Nephron progenitor cell (in vitro differentiated cells): Measurements from ENCODE around the gene PIK3C2G.

Source experiments
- DNase-seq: peaks from one replicate; pipeline ENCODE4 v3.0.0; 2021
- H3K27ac Mint-ChIP-seq: 2 replicates; pipeline ENCODE4 v1.8.0; 2021; ENCODE audit warnings: mild to moderate bottlenecking, moderate library complexity, mixed read lengths
- H3K27me3 Mint-ChIP-seq: 2 replicates; pipeline ENCODE4 v1.8.0; 2021; ENCODE audit warnings: mild to moderate bottlenecking, low read depth, mixed read lengths; ENCODE audit not compliant: poor library complexity
- H3K36me3 Mint-ChIP-seq: 2 replicates; pipeline ENCODE4 v1.8.0; 2021; ENCODE audit warnings: low read depth, mixed read lengths
- H3K4me1 Mint-ChIP-seq: 2 replicates; pipeline ENCODE4 v1.8.0; 2021; ENCODE audit warnings: mixed read lengths
- H3K4me3 Mint-ChIP-seq: 2 replicates; pipeline ENCODE4 v1.8.0; 2021; ENCODE audit warnings: mild to moderate bottlenecking, moderate library complexity, mixed read lengths
- H3K9me3 Mint-ChIP-seq: 2 replicates; pipeline ENCODE4 v1.8.0; 2021; ENCODE audit warnings: mild to moderate bottlenecking, moderate library complexity, mixed read lengths
- TF ChIP-seq, protein P1 (sequence below): fragments of 200-600 bp; sonication (generic); IDR thresholded peaks from 2 replicates; pipeline ENCODE4 v1.5.0; 2021; ENCODE audit warnings: antibody characterized with exemption

The PIK3C2G gene

DNA sequence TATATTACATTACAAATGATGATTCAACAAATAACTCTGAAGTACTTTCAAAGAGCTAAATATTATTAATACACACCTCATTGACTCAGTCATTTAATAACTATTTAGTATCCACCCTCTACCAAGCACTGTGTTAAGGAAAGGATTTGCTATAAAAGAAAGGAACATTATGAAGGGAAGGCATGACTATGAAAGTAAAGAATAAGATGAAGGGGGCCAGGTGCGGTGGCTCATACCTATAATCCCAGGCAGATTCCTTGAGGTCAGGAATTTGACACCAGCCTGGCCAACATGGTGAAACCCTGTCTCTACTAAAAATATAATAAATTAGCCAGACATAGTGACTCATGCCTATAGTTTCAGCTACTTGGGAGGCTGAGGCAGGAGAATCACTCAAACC lies 368.6 kb downstream of the PIK3C2G start:
- TF ChIP-seq, protein P1, sequence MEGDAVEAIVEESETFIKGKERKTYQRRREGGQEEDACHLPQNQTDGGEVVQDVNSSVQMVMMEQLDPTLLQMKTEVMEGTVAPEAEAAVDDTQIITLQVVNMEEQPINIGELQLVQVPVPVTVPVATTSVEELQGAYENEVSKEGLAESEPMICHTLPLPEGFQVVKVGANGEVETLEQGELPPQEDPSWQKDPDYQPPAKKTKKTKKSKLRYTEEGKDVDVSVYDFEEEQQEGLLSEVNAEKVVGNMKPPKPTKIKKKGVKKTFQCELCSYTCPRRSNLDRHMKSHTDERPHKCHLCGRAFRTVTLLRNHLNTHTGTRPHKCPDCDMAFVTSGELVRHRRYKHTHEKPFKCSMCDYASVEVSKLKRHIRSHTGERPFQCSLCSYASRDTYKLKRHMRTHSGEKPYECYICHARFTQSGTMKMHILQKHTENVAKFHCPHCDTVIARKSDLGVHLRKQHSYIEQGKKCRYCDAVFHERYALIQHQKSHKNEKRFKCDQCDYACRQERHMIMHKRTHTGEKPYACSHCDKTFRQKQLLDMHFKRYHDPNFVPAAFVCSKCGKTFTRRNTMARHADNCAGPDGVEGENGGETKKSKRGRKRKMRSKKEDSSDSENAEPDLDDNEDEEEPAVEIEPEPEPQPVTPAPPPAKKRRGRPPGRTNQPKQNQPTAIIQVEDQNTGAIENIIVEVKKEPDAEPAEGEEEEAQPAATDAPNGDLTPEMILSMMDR, result no peak
- Mint-ChIP-seq H3K4me1 (no peaks in the 10 kb centered on the region), H3K27me3 (peaks cover 3% of the 10 kb centered on the region), H3K36me3 (no peaks in the 10 kb centered on the region), H3K9me3 (peaks cover 8% of the 10 kb centered on the region), H3K4me3 (no peak overlapping the region), H3K27ac (no peak overlapping the region)
- DNase-seq, result no peak

DNA sequence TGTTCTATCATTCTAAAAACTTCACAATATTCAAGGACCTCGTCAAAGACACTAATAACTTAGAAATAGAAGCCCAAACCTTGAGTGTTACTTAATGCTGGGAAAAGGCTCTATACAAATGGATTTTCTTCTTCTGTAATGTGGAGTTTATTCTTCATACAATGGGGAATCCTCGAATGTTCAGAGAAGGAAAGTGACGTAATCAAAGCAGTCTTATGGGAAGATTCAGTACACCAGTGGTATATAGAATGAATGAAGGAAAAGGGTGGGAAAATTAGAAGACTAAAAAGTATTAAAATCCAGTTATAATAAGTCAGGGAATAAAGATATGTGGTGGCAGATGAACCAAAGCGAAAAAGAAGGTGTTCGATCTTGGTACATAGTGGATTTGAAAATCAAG lies 370.0 kb downstream of the PIK3C2G start:
- Mint-ChIP-seq H3K4me1 (no peaks in the 10 kb centered on the region), H3K27me3 (peaks cover 3% of the 10 kb centered on the region), H3K36me3 (no peaks in the 10 kb centered on the region), H3K4me3 (no peak overlapping the region), H3K9me3 (peaks cover 8% of the 10 kb centered on the region), H3K27ac (no peak overlapping the region)
- no peak for DNase-seq
- TF ChIP-seq, protein P1, result no peak

DNA sequence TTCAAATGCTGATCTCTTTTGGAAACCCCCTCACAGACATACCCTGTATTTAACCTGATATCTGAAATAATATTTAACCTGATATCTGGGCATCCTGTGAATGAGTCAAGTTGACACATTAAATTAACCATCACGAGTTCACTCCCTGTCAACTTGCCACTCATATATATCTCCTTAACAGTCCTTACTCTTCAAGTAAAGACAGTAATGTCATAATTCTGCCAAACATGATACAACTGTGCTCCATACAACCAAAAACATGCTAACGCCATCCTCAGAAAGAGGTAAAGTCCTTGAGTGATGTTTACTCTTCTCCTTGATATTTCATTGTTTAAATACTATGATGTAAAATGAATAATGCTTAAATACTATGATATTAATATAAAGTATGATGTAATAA lies 371.5 kb downstream of the PIK3C2G start:
- TF ChIP-seq, protein P1, result no peak
- H3K36me3 Mint-ChIP-seq, result no peaks in the 10 kb centered on the region
- H3K27ac Mint-ChIP-seq, result no peak overlapping the region
- no peak for DNase-seq
- peaks cover 3% of the 10 kb centered on the region for H3K27me3 Mint-ChIP-seq
- H3K9me3 Mint-ChIP-seq, result no peaks in the 10 kb centered on the region
- no peak overlapping the region for H3K4me3 Mint-ChIP-seq
- H3K4me1 Mint-ChIP-seq, result no peaks in the 10 kb centered on the region

DNA sequence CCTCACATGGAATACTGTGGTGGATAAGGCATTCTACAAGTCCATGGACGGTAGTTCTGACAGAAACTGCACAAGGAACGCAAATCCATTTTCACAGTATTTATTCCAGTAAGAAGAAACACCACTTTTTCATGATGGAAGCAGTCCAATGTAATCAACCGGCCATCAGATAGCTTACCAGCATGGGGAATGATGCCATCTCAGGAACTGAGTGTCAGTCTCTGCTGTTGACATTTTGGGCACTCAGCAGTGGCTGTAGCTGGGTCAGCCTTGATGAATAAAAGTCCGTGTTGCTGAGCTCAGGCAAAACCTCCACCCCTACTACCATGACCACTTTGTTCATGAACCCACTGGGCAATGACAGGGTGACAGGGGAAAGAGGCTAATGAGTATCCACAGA lies 373.1 kb downstream of the PIK3C2G start:
- no peaks in the 10 kb centered on the region for H3K9me3 Mint-ChIP-seq
- H3K4me1 Mint-ChIP-seq, result no peaks in the 10 kb centered on the region
- no peak for DNase-seq
- no peaks in the 10 kb centered on the region for H3K36me3 Mint-ChIP-seq
- no peak overlapping the region for H3K27ac Mint-ChIP-seq
- TF ChIP-seq, protein P1, result no peak
- peaks cover 4% of the 10 kb centered on the region for H3K27me3 Mint-ChIP-seq
- H3K4me3 Mint-ChIP-seq, result no peak overlapping the region

DNA sequence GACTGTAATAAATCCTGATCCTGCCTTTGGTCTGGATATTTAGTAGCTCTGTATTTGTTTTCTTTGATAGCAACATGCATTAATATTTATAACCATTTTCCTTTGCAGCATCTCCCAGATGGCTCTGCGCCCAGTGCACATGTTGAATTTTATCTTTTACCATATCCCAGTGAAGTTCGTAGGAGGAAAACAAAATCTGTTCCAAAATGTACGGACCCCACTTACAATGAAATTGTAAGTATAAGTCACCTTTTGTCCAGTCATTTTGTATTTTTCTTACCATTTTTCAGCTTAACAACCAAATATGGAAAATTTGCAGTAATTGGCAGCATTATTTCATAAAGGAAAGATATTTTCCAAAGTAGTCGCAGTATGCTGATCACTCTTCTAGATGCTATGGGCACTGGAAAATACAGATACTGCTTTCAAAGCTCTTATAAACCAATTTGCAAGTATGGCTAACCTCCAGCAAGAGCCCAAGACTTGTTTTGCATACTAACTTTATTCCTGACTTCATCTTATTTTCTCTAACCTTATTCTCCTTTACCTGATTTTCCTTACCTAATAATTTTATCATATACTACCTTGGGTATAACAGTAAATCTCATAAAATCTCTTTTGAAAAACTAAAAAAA lies 379.1 kb downstream of the PIK3C2G start:
- TF ChIP-seq, protein P1, result no peak
- DNase-seq, result no peak
- Mint-ChIP-seq H3K36me3 (no peaks in the 10 kb centered on the region), H3K27me3 (peaks cover 4% of the 10 kb centered on the region), H3K4me3 (no peak overlapping the region), H3K9me3 (no peaks in the 10 kb centered on the region), H3K4me1 (no peaks in the 10 kb centered on the region), H3K27ac (no peak overlapping the region)

DNA sequence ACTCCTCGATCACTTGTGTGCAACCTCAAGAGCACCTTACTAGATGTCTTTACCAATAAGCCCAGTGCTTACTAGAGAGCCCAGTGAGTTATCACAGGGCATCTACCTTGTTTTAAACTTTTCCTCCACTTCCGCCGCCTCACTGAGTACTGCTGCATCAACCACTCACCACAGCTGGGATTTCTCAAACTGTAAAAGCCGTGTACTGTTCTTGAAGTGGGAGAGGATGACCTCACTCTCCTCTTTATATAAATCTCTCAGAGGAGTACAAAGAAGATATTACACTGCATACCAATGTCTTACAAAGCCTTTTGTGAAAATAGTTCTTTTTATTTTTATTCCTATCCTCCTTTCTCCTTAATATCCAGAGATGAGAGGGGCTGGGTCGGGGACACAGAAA lies 382.4 kb downstream of the PIK3C2G start:
- Mint-ChIP-seq H3K27me3 (peaks cover 4% of the 10 kb centered on the region), H3K4me1 (no peaks in the 10 kb centered on the region), H3K4me3 (no peak overlapping the region), H3K36me3 (no peaks in the 10 kb centered on the region), H3K27ac (no peak overlapping the region), H3K9me3 (no peaks in the 10 kb centered on the region)
- TF ChIP-seq, protein P1, result no peak
- no peak for DNase-seq
